Mesenchymal stem cell (in vitro differentiated cells and primary cell): ENCODE data around the gene UGP2.
"Not testable (repeated sequence)": the region's sequence is repeated elsewhere in the genome, so short reads cannot be mapped to it uniquely, and the experiment has no call there.

Experiments used
- DNase-seq: peaks from one replicate; pipeline ENCODE4 v3.0.0-alpha.2; 2013
- H2AFZ ChIP-seq: one replicate; pipeline ENCODE4 v1.6.1; 2013; ENCODE audit warnings: low read depth, mild to moderate bottlenecking, control low read depth, inconsistent platforms, low read length, moderate library complexity
- H2AK5ac ChIP-seq: 2 replicates; pipeline ENCODE4 v1.6.1; 2013; ENCODE audit warnings: low read length, moderate library complexity, mild to moderate bottlenecking, inconsistent platforms; ENCODE audit not compliant: severe bottlenecking
- H2BK120ac ChIP-seq: one replicate; pipeline ENCODE4 v1.6.1; 2013; ENCODE audit warnings: low read depth, mild to moderate bottlenecking, inconsistent platforms, low read length, moderate library complexity
- H2BK12ac ChIP-seq, 2 experiments: one replicate each; pipeline ENCODE4 v1.6.1; 2013; ENCODE audit warnings: inconsistent platforms in 2 of 2, low read length in 2 of 2, mild to moderate bottlenecking in 2 of 2, moderate library complexity in 2 of 2, control low read depth in 1 of 2
- H2BK15ac ChIP-seq: one replicate; pipeline ENCODE4 v1.6.1; 2013; ENCODE audit warnings: mild to moderate bottlenecking, low read depth, inconsistent platforms; ENCODE audit not compliant: poor library complexity, severe bottlenecking
- H2BK5ac ChIP-seq: 2 replicates; pipeline ENCODE4 v1.6.1; 2013; ENCODE audit warnings: low read depth, mild to moderate bottlenecking, low read length, control low read depth, inconsistent platforms; ENCODE audit not compliant: poor library complexity, severe bottlenecking
- H3K14ac ChIP-seq, 2 experiments: one replicate each; pipeline ENCODE4 v1.6.1; 2013; ENCODE audit warnings: inconsistent platforms in 2 of 2, low read length in 2 of 2, control low read depth in 1 of 2, mild to moderate bottlenecking in 1 of 2, moderate library complexity in 1 of 2
- H3K18ac ChIP-seq, 2 experiments: one replicate each; pipeline ENCODE4 v1.6.1; 2013; ENCODE audit warnings: inconsistent platforms in 2 of 2, low read length in 2 of 2, control low read depth in 1 of 2, low read depth in 1 of 2, mild to moderate bottlenecking in 1 of 2
- H3K23ac ChIP-seq, 2 experiments: one replicate each; pipeline ENCODE4 v1.6.1; 2013; ENCODE audit warnings: inconsistent platforms in 2 of 2, low read length in 2 of 2, mild to moderate bottlenecking in 2 of 2, moderate library complexity in 2 of 2, control low read depth in 1 of 2
- H3K27ac ChIP-seq: 2 replicates; pipeline ENCODE4 v1.5.1; 2013; ENCODE audit warnings: mild to moderate bottlenecking, moderate library complexity, low read length, control low read depth, inconsistent platforms; ENCODE audit not compliant: poor library complexity, severe bottlenecking
- H3K27me3 ChIP-seq, 2 experiments: 2 replicates each; pipeline versions ENCODE4 v1.6.1 to v1.7.0; 2013; ENCODE audit warnings: low read length in 2 of 2, mild to moderate bottlenecking in 2 of 2, moderate library complexity in 2 of 2, control low read depth in 1 of 2, inconsistent platforms in 1 of 2; ENCODE audit not compliant: control insufficient read depth in 1 of 2, insufficient read depth in 1 of 2
- H3K36me3 ChIP-seq, 2 experiments: 2 replicates each; pipeline versions ENCODE4 v1.6.1 to v1.7.0; 2013; ENCODE audit warnings: low read length in 2 of 2, control low read depth in 1 of 2, inconsistent platforms in 1 of 2, low read depth in 1 of 2, mild to moderate bottlenecking in 1 of 2; ENCODE audit not compliant: insufficient read depth in 2 of 2, control insufficient read depth in 1 of 2
- H3K4ac ChIP-seq, 2 experiments: one replicate each; pipeline ENCODE4 v1.6.1; 2013; ENCODE audit warnings: inconsistent platforms in 2 of 2, low read length in 2 of 2, mild to moderate bottlenecking in 2 of 2, moderate library complexity in 2 of 2, control low read depth in 1 of 2, low read depth in 1 of 2
- H3K4me1 ChIP-seq: 2 replicates; pipeline ENCODE4 v1.6.1; 2013; ENCODE audit warnings: low read depth, low read length, control low read depth; ENCODE audit not compliant: control insufficient read depth, insufficient read depth
- H3K4me2 ChIP-seq: 2 replicates; pipeline ENCODE4 v1.6.1; 2013; ENCODE audit warnings: low read length, mild to moderate bottlenecking, inconsistent platforms; ENCODE audit not compliant: poor library complexity, severe bottlenecking
- H3K4me3 ChIP-seq, 2 experiments: 2 replicates each; pipeline versions ENCODE4 v1.5.1 to v1.7.0; 2013; ENCODE audit warnings: low read length in 2 of 2, mild to moderate bottlenecking in 2 of 2, control low read depth in 1 of 2, low read depth in 1 of 2; ENCODE audit not compliant: insufficient read depth in 1 of 2
- H3K79me1 ChIP-seq: replicated peaks from 2 replicates; pipeline ENCODE4 v1.6.1; 2013; ENCODE audit warnings: mild to moderate bottlenecking, control low read depth, low read length, inconsistent platforms; ENCODE audit not compliant: poor library complexity, severe bottlenecking
- H3K9ac ChIP-seq: 2 replicates; pipeline ENCODE4 v1.7.0; 2013; ENCODE audit warnings: mild to moderate bottlenecking, low read length, moderate library complexity
- H3K9me3 ChIP-seq: 2 replicates; pipeline ENCODE4 v1.7.0; 2013; ENCODE audit warnings: mild to moderate bottlenecking, low read length; ENCODE audit not compliant: control insufficient read depth
- H4K8ac ChIP-seq: one replicate; pipeline ENCODE4 v1.6.1; 2013; ENCODE audit warnings: inconsistent platforms, mild to moderate bottlenecking, low read length, moderate library complexity
- H4K91ac ChIP-seq: one replicate; pipeline ENCODE4 v1.6.1; 2013; ENCODE audit warnings: mild to moderate bottlenecking, low read length, inconsistent platforms
- WGBS: methylation state at CpG from one replicate; pipeline ENCODE4 v1.1.7; 2013; ENCODE audit warnings: mixed read lengths; 5-methylcytosine and 5-hydroxymethylcytosine counted together

UGP2 gene

GRCh38 chr2:63801455-63801854 lies 40.2 kb upstream of the UGP2 start:
- no peak overlapping the region for H3K4ac ChIP-seq
- no peak overlapping the region for H2AK5ac ChIP-seq
- no peak overlapping the region for H2BK15ac ChIP-seq
- H3K79me1 ChIP-seq: no peaks in the 10 kb centered on the region
- H3K4me3 ChIP-seq: no peak overlapping the region
- H3K18ac ChIP-seq: no peak overlapping the region
- no peaks in the 10 kb centered on the region for H3K4me1 ChIP-seq
- H3K9ac ChIP-seq: no peak overlapping the region
- no peak overlapping the region for H2BK120ac ChIP-seq
- no peaks in the 10 kb centered on the region for H3K36me3 ChIP-seq
- no peak for DNase-seq
- H3K27ac ChIP-seq: no peak overlapping the region
- H3K14ac ChIP-seq: no peak overlapping the region
- H4K91ac ChIP-seq: no peak overlapping the region
- H2BK12ac ChIP-seq: no peak overlapping the region
- H3K27me3 ChIP-seq: no peaks in the 10 kb centered on the region
- no peaks in the 10 kb centered on the region for H3K9me3 ChIP-seq
- H2BK5ac ChIP-seq: no peak overlapping the region
- no peak overlapping the region for H4K8ac ChIP-seq
- WGBS: 88% methylated on average over 6 of the region's 6 CpGs
- no peak overlapping the region for H3K4me2 ChIP-seq
- no peak overlapping the region for H2AFZ ChIP-seq
- H3K23ac ChIP-seq: no peak overlapping the region

GRCh38 chr2:63805412-63805811 lies 36.3 kb upstream of the UGP2 start:
- Histone ChIP-seq H3K18ac (no peak overlapping the region), H3K36me3 (no peaks in the 10 kb centered on the region), H3K79me1 (no peaks in the 10 kb centered on the region), H3K9ac (no peak overlapping the region), H3K14ac (no peak overlapping the region), H2AK5ac (no peak overlapping the region), H3K4me3 (no peak overlapping the region), H4K8ac (no peak overlapping the region), H3K4ac (no peak overlapping the region), H2BK120ac (no peak overlapping the region), H2BK5ac (no peak overlapping the region), H4K91ac (no peak overlapping the region), H2BK15ac (no peak overlapping the region), H2AFZ (no peak overlapping the region), H3K9me3 (no peaks in the 10 kb centered on the region), H3K27ac (no peak overlapping the region), H3K27me3 (no peaks in the 10 kb centered on the region), H3K4me2 (no peak overlapping the region), H3K23ac (no peak overlapping the region), H2BK12ac (no peak overlapping the region), H3K4me1 (no peaks in the 10 kb centered on the region)
- DNase-seq: no peak

DNA sequence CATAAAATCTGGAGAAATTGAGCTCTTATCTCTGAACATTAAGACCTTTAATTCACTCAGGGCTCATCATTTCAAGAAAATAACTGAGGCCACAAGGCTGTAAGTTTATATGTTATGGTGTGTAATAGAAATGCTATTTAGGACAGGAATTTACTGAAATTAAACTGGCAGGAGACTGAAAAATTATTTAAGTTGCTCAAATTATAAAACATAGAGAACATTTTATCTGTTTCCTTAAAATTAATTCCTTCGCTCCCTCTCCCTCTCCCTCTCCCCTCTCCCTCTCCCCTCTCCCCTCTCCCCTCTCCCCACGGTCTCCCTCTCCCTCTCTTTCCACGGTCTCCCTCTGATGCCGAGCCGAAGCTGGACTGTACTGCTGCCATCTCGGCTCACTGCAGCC lies 33.7 kb upstream of the UGP2 start:
- H3K18ac ChIP-seq, H3K9ac ChIP-seq, H3K4me3 ChIP-seq, DNase-seq, H3K14ac ChIP-seq, H2BK12ac ChIP-seq, H2BK15ac ChIP-seq, H3K27ac ChIP-seq, H3K27me3 ChIP-seq, H3K4me2 ChIP-seq, H3K4me1 ChIP-seq, H3K23ac ChIP-seq, H3K36me3 ChIP-seq, H2BK120ac ChIP-seq, H3K4ac ChIP-seq, H4K8ac ChIP-seq, H3K79me1 ChIP-seq, H2AFZ ChIP-seq, H4K91ac ChIP-seq, H2BK5ac ChIP-seq, H3K9me3 ChIP-seq, H2AK5ac ChIP-seq: not testable (repeated sequence)
- 100% methylated on average over 1 of the region's 6 CpGs for WGBS

DNA sequence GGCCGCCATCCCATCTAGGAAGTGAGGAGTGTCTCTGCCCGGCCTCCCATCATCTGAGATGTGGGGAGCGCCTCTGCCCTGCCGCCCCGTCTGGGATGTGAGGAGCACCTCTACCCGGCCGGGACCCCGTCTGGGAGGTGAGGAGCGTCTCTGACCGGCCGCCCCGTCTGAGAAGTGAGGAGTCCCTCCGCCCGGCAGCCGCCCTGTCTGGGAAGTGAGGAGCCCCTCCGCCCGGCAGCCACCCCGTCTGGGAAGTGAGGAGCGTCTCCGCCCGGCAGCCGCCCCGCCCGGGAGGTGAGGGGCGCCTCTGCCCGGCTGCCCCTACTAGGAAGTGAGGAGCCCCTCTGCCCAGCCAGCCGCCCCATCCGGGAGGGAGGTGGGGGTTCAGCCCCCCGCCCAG lies 32.8 kb upstream of the UGP2 start:
- 99% methylated on average over 14 of the region's 29 CpGs for WGBS
- H2BK5ac ChIP-seq, DNase-seq, H2BK12ac ChIP-seq, H3K14ac ChIP-seq, H2BK120ac ChIP-seq, H4K91ac ChIP-seq, H3K27me3 ChIP-seq, H2AK5ac ChIP-seq, H2BK15ac ChIP-seq, H3K27ac ChIP-seq, H3K9ac ChIP-seq, H3K18ac ChIP-seq, H3K36me3 ChIP-seq, H2AFZ ChIP-seq, H3K4me1 ChIP-seq, H3K9me3 ChIP-seq, H3K4ac ChIP-seq, H3K4me3 ChIP-seq, H3K4me2 ChIP-seq, H3K23ac ChIP-seq, H3K79me1 ChIP-seq, H4K8ac ChIP-seq: not testable (repeated sequence)
